Mucosa of gallbladder (tissue), 1 donor: ENCODE results near the gene ZBTB7C. TPM values are rescaled to one million over a fixed set of nuclear protein-coding genes. Genes with fewer than 3 reads are reported as not detected.

Experiments
- DNase-seq: peaks from one replicate; pipeline ENCODE4 v3.0.0-alpha.2; 2020; ENCODE audit warnings: low spot score
- total RNA-seq: library from RNA; stranded (reverse); gene quantifications from one replicate; pipeline ENCODE4 v1.2.1, GENCODE V29; 2021
- donor health status: DM: no; HTN: no; CAD: no.

The ZBTB7C gene
- total RNA-seq, 1 donor from 2014 or later, result 24.1 TPM

DNA sequence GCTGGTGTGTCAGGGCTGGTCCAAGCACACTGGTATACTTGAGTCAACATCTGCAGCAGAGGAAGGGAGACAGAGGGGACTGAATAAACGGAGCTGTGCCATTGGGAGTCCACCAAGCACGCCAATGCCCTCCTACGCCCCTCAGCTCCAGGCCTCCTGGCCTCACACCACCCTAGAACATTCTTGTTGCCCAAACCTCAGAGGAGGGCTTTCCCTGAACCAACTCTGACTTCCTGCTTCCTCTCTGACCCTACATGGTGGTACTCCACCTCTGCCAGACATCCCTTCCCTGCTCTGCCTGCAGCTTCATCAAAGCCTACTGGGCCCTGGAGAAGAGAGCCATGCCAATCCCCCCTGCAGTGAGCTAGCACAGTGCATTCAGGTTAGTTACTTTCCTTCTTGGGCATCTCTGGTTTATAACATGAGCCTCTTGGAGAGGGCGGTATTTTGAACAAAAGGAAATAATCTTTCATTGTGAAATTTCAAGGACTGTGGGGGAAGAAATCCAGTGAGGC, 54.4 kb downstream of the ZBTB7C start:
- no peak for DNase-seq

DNA sequence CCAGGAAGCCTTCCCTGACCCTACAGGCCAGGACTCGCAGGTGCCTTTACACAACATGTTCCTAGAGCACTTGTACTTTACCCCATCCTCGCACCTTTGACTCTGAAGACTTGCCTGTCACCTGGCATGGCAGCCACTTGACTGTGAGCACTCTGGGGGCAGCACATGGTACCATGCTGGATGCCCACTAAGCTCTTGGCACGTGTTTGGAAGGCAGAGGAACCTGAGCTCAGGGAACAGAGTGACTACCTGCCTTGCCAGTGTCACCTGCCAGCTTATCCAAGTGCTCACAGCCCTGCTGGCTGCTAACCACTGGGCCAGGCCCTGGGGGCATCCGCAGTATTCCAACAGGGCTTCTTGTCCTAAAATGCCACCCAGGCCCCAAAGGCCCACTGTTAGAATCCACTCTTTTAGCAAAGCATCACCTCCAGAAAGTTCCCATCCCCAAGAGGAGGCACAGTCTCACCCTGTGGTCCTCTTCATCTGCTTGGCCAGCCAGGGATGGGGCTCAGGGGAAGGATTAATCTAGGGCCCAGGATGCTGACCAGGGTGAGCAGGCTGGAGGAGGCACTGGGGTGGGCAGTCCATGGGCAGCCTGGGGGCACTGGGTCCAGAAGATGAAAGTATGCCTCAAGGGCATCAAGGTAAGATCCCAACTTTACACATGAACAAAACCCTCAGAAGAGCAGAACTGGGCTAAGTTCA, 57.0 kb downstream of the ZBTB7C start:
- DNase-seq, result no peak

- no peak for DNase-seq
These were observed 57.8 kb downstream of the ZBTB7C start for GRCh38 chr18:48351216-48352050.

DNA sequence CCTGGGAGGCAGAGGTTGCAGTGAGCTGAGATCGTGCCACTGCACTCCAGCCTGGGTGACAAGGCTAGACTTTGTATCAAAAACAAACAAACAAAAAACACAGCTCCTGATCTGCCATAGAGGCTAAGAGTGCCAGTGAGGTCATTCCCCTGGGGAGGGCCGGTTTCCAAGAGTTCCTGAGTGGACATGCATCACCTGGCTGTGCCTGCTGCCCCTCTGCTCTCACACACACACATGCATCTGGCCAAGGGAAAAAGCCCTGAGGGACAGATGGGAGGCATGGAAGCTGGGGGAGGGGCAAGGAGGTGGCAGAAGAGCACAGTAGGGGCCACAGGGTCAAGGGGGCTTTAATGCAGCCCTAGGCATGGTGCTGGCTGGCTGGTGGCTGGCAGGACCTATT, 60.4 kb downstream of the ZBTB7C start:
- no peak for DNase-seq

DNA sequence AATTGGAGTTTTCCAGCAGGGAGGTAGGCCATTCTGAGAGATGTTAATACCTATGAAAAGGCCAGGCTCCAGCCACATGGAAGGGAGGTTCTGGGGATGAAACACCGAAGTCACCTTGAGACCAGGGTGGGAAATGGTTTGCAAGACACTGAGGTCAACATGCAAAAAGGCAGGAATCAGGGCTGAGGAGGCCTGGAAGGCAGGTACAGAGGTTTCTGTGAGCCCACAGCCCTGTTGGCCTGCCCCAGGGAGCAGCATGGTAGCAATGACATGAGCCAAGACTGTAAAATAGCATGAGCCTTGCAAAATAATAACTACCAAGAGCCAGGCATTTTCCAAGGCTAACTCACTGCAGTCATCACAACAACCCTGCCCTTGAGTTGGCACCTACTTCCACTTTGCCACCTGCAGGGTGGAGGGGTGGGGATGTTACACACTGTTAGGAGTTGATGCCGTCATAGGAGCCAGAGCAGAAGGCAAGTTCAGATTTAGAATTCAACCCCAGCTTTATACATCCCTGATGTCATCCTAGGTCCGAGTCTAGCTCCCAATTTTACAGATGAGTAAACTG, 61.3 kb downstream of the ZBTB7C start:
- DNase-seq, result no peak

DNA sequence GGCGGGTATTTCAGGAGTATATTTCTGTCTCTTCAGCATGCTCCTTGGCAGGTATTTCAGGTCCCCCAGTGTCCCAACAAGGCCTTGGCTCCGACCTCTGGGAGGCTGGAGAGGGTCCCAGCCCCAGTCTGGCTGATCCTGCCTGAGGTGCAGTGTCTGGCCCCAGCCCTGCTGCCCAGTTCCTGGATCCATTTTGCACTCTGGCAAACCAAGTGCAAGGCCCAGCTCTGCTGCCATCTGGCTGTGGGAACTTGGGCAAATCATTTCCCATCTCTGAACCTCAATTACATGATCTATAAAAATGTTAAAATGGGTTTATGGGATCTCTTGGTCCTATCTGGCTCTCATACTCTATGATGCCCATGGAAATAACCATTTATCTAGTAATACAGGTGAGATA, 63.6 kb downstream of the ZBTB7C start:
- DNase-seq, result no peak

- no peak for DNase-seq
These were observed 66.6 kb downstream of the ZBTB7C start for GRCh38 chr18:48342581-48342980.

- DNase-seq, result no peak
These were observed 67.1 kb downstream of the ZBTB7C start for GRCh38 chr18:48342125-48342524.

DNA sequence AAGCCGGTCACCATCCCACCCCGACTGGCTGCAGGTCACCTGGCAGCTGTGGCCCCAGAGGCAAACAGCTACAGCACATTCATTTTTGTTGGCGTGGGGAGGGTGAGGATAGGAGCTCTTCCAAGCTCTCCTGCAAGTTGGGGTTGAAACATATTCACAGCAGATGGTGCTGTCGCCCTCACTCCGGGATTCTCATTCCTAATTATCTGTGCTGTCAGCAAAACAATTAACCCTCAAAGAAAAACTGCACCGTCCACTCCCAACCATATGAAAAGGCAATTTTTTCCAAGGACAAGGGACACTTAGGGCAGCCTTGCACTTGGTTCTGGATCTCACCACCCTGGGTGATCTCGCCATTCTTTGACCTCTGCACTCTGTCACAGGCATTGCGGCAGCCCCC, 68.6 kb downstream of the ZBTB7C start:
- no peak for DNase-seq

- no peak for DNase-seq
These were observed 69.5 kb downstream of the ZBTB7C start for GRCh38 chr18:48339692-48340091.

- no peak for DNase-seq
These were observed 70.3 kb downstream of the ZBTB7C start for GRCh38 chr18:48338915-48339314.

GRCh38 chr18:48337053-48337452, 72.1 kb downstream of the ZBTB7C start:
- DNase-seq, result no peak

- DNase-seq, result no peak
These were observed 72.9 kb downstream of the ZBTB7C start for GRCh38 chr18:48336332-48336731.

- DNase-seq, result no peak
These were observed 73.4 kb downstream of the ZBTB7C start for GRCh38 chr18:48335829-48336228.

- DNase-seq, result no peak
These were observed 74.3 kb downstream of the ZBTB7C start for GRCh38 chr18:48334845-48335244.

DNA sequence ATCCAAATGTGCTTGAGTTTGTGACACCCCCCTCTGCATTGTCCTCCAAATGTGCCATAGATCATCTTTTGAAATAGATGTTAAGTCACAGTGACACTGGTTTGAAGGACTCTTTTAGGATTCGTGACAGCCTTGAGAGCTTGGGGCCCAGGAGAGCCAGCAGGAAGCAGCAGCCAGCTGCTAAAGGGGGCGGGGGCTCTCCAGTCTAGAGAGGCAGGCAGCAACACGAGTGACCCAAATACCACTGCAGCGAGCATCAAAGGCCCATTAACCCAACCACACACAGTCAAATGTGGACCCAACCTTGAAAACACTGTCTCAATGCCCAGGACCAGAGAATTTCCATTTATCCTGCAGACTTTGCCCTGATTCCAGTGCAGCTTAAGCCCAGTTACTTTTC, 75.6 kb downstream of the ZBTB7C start:
- no peak for DNase-seq

GRCh38 chr18:48330016-48330991, 78.9 kb downstream of the ZBTB7C start:
- no peak for DNase-seq

- no peak for DNase-seq
These were observed 80.5 kb downstream of the ZBTB7C start for GRCh38 chr18:48328473-48329210.

DNA sequence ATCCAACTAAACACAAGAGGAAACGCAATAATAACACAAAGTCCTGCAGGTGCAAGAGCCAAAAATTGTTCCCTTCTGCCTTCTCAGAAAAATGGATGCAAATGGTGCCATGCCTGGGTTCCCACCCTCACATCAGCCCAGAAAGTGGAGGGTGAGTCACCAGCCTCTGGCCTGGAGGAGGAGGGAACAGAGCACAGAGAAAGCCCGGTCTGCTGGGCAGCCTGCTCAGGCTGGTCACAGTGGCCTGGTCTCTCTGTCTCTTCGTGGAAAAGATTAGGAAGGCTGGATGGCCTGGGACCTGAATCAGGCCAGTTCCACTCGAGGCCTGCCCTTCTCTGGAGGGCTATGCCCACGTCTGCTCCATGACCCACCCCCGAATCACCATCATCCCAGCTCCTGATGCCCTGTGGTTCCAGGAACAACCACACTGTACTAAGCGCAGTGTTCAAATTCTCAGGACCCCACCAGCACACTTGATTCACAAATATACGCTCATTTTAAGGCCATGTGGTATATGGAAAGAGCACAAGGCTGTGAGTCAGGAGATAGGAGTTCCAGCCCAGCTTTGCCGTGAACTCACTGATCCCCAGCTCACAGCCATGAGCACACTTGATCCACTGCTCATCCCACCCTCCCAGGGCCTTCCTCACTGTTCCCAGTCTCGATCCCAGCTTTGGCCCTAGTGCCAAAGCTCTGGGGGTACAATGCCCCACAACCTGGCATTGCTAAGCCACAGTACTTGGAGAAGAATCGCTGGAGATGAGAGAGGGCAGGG, 82.1 kb downstream of the ZBTB7C start:
- no peak for DNase-seq

- DNase-seq, result no peak
These were observed 84.0 kb downstream of the ZBTB7C start for GRCh38 chr18:48325115-48325665.
